ENCODE measurements around the gene KPNA6. TPM values are rescaled to one million over a fixed set of nuclear protein-coding genes. Genes with fewer than 3 reads are reported as not detected.
A peak's percentile ranks its signal among the peaks of the same experiment; 100 is the strongest.
"Not testable (repeated sequence)": the region's sequence is repeated elsewhere in the genome, so short reads cannot be mapped to it uniquely, and the experiment has no call there.

The KPNA6 gene
- total RNA-seq, 2 donors from 2014 or later = 62.0 to 103 TPM

DNA sequence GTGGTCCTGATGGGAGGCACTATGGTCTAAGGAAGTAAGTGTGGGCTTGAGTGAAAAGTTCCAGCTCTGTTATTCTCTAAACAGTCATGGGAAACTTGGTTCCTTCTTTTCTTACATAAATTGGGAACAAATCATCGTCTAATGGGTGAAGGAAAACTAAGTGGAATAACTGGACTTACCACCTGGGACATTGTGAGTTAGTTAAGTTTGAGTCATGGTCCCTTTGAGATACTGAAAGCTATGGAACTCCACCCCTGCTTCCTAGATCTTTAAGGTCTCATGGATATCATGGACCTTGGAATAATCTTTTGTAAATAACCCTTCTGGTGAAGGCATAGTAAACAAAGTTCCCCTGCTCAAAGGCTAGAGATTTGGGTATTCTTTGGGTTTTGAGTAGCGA is 55.5 kb downstream of the KPNA6 start:
- Mint-ChIP-seq H3K9me3 (no peaks in the 10 kb centered on the region), H3K27ac (peak overlapping the region in 1 of 2 donors; percentile 79), H3K36me3 (peaks cover under 1 to 2% of the 10 kb centered on the region in 2 donors)
- no peak for DNase-seq (ENCODE audit: low spot score in 2 of 2)
- no peak for ATAC-seq

- not testable (repeated sequence) for DNase-seq (ENCODE audit: low spot score in 2 of 2); H3K27ac Mint-ChIP-seq; ATAC-seq; H3K9me3 Mint-ChIP-seq
- H3K36me3 Mint-ChIP-seq = peaks cover 6 to 12% of the 10 kb centered on the region in 2 donors
Measured at GRCh38 chr1:32165633-32166032, 57.8 kb downstream of the KPNA6 start.

DNA sequence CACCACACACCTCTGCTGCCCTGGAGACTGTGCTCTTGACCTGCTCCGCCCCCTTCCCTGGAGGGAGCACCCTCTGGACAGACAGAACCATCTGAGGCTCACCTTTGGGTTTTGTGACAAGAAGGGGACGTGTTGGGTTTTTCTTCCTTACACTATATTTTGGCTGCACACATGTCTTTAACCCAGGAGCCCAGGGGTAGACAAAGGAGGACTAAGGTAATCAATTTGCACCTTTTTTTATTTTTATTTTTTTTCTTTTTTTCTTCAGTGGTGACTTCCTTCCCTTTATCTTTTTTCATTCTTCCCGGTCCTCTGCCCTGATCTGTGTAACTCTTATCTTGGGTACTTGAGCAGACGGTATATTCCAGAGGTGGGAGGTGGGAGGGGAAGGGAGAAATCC is 63.1 kb downstream of the KPNA6 start:
- DNase-seq (ENCODE audit: low spot score in 2 of 2) = no peak
- H3K27ac Mint-ChIP-seq = peak overlapping the region in 1 of 2 donors; percentile 67
- no peak for ATAC-seq

GRCh38 chr1:32172621-32173245 is 64.9 kb downstream of the KPNA6 start:
- peaks cover 10 to 33% of the 10 kb centered on the region in 2 donors for H3K36me3 Mint-ChIP-seq
- ATAC-seq (no peak), DNase-seq (ENCODE audit: low spot score in 2 of 2) (no peak)
- H3K9me3 Mint-ChIP-seq = no peaks in the 10 kb centered on the region
- peak overlapping the region in 1 of 2 donors; percentile 67 for H3K27ac Mint-ChIP-seq

More for the DNA sequence above, 63.1 kb downstream of the KPNA6 start:
- no peaks in the 10 kb centered on the region for H3K9me3 Mint-ChIP-seq
- H3K36me3 Mint-ChIP-seq = peaks cover 10 to 33% of the 10 kb centered on the region in 2 donors

DNA sequence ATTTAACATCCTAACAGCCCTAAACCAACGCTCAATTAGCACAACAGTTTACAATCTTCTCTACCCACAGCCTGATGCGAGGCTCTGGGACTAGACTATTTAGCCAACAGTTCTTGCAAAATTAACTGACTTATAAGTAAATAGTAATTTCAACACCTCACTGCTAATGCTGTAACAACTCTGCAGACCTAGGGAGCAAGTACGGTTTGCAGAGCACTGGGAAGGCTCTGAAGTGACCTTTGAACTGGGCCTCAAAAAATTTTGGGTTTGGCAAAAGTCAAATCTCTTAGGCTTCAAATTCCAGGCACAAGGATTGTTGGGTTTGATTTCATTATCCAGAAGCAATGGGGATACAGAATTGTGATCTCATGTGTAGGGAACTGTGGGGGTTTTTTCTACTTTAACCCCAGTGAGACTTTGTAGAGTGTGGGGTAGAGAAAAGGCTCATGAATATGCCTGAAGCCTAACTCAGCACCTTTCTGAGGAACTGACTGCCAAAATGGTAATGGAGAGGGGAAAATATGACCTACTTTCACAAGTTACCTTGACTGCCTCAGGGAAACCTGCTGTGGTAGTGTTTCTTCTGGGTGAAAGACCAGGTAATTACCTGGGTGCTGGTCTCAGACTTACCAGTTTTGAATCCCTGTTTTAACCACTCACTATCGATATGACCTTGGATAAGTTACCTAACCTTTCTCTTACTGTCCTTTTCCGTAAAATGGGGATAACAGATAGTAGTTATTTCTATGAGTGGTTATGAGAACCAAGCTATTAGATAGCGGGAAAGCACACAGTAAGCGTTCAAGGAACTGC is 70.7 kb downstream of the KPNA6 start:
- DNase-seq (ENCODE audit: low spot score in 2 of 2) = no peak
- no peak for ATAC-seq
- H3K9me3 Mint-ChIP-seq = no peaks in the 10 kb centered on the region
- peak overlapping the region; percentile 98 for H3K27ac Mint-ChIP-seq
- peaks cover 19 to 31% of the 10 kb centered on the region in 2 donors for H3K36me3 Mint-ChIP-seq

- no peak for ATAC-seq
- H3K36me3 Mint-ChIP-seq = peaks cover 22 to 36% of the 10 kb centered on the region in 2 donors
- peak overlapping the region; percentile 98 for H3K27ac Mint-ChIP-seq
- peak in 1 of 2 donors; percentile 23 for DNase-seq (ENCODE audit: low spot score in 2 of 2)
- H3K9me3 Mint-ChIP-seq = no peaks in the 10 kb centered on the region
Measured at GRCh38 chr1:32179193-32179442, 71.3 kb downstream of the KPNA6 start.

DNA sequence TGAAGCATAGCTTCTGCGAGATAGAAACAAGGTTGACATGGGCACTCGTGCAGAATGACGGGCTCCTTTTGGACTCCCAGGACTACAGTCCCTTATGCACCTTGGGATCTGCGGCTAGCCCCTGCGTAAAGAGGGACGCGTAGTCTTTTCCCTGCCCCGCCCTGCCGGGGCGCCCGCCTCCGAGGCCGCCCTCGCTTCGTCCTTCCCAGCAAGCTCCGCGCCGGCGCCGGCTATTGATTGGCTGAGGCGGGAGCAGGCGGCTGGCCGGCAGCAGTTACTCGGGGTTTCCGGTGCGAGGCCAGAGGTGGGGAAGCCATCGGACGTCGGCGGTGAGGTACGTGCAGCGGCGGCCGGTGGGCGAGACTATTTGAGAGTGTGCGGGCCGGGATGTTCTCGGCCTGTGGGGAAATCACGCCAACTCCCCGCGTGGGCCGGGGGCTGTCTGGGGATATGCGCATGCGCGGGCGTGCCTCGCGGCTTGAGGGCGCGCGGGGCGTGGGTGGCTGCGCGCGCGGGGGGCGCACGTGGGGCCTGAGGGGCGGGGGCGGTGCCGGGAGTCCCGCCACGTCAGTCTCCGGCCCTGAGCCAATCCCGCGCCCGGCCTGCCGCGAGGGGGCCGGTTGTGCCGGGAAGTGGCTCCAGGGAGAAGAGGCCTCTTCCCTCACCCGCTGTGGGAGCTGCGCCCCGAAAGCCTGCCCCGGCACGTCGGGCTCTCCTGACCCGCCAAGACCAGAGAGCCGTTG is 71.8 kb downstream of the KPNA6 start, which contains the start of gene TXLNA:
TSS of gene TXLNA (plus strand) at position 233 of the 743 bp plus-strand sequence. CDS start 671 bp downstream, outside the sequence.
- Mint-ChIP-seq H3K27ac (peak within 1 kb of the TSS; percentile 98), H3K9me3 (no peaks in the 10 kb centered on the region), H3K36me3 (peaks cover 27 to 41% of the 10 kb centered on the region in 2 donors)
- DNase-seq (ENCODE audit: low spot score in 2 of 2) (peak; percentile 89 to 96), ATAC-seq (peak; percentile 88)

DNA sequence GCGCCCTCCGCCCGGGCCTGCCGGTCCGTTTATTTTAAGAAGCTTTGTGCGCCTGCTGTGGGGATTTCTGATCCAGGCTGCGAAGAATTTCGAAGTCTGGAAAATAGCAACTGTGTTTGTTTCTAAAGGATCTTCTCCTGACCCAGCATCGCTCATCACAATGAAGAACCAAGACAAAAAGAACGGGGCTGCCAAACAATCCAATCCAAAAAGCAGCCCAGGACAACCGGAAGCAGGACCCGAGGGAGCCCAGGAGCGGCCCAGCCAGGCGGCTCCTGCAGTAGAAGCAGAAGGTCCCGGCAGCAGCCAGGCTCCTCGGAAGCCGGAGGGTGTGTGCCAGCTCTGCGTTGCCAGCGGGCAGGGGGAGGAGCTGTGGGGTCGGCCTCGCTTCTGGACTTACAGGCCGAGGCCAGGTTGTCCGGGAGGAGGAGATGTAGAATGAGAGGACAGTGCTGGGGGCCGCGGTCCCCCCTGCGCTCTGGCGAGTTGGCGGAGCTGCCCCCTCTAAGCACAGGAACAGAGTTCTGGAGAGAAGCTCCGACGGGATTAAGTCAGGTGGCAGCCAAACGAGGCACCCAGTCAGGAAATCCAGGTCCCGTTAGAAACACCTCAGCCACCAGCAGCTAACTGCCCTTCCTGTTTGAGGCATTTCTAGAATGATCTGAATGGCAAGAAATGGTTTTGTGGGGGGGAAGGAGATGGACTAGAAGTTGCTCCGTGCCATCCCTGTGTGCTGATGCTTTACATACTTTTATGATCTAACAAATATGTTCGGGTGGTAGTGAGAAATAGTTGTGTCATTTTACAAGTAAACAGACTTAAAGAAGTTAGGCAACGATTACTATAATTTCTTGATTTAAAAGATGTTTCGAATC is 72.6 kb downstream of the KPNA6 start:
- DNase-seq (ENCODE audit: low spot score in 2 of 2) = peak; percentile 39 to 67
- Mint-ChIP-seq H3K9me3 (no peaks in the 10 kb centered on the region), H3K27ac (peak overlapping the region; percentile 97 to 98), H3K36me3 (peaks cover 27 to 46% of the 10 kb centered on the region in 2 donors)
- peak; percentile 17 to 21 for ATAC-seq

DNA sequence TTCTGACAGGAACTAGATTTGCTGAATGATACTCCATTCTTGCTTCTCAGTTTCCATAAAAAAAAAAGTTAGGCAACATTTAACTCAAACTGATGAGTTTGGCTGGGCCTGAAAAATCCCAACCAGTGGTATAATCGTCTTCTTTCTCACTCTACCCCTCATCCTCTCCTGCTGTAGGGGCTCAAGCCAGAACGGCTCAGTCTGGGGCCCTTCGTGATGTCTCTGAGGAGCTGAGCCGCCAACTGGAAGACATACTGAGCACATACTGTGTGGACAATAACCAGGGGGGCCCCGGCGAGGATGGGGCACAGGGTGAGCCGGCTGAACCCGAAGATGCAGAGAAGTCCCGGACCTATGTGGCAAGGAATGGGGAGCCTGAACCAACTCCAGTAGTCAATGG is 73.2 kb downstream of the KPNA6 start:
- ATAC-seq = no peak
- DNase-seq (ENCODE audit: low spot score in 2 of 2) = no peak
- Mint-ChIP-seq H3K9me3 (no peaks in the 10 kb centered on the region), H3K36me3 (peaks cover 29 to 50% of the 10 kb centered on the region in 2 donors), H3K27ac (peak overlapping the region; percentile 97 to 98)

DNA sequence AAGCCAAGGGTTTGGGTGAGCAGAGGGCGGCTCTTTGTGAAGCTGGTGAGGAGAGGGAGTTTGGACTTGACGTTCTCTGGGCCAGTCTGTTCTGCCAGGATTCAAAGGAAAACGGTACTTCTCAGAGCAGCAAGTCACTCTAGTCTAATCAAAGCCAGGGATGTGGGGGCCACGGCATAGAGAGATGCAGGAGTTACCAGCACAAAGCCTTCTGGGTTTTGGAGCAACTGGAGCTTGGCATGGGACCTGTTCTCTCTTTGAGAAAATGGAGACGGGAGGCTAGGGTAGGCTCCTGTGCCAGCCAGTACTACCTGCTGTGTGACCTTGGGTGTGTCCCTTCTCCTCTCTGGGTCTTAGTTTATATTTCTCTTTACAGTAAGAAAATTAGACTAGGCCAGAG is 73.7 kb downstream of the KPNA6 start:
- Mint-ChIP-seq H3K36me3 (peaks cover 34 to 55% of the 10 kb centered on the region in 2 donors), H3K9me3 (no peaks in the 10 kb centered on the region), H3K27ac (peak overlapping the region; percentile 97 to 98)
- DNase-seq (ENCODE audit: low spot score in 2 of 2) = no peak
- no peak for ATAC-seq

DNA sequence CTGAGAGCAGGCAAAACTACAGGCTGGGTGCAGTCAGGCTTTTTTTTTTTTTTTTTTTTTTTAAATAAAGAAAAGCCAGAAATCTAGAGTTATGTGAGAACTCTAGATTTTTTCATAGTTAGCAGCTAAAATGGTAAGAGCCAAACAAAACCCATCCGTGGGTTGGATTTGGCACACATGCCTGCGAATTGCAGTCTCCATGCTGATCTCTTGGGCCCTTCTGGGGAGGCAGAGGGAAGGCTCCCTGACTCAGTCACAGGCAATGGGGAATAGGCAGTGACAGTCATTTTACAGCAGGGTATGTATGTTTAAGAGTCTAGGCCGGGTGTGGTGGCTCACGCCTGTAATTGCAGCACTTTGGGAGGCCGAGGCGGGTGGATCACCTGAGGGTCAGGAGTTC is 74.2 kb downstream of the KPNA6 start:
- Mint-ChIP-seq H3K36me3 (peaks cover 36 to 57% of the 10 kb centered on the region in 2 donors), H3K27ac (peak overlapping the region; percentile 28 to 95), H3K9me3 (no peaks in the 10 kb centered on the region)
- no peak for ATAC-seq
- DNase-seq (ENCODE audit: low spot score in 2 of 2) = no peak

GRCh38 chr1:32184650-32185049 is 76.8 kb downstream of the KPNA6 start:
- ATAC-seq = no peak
- peaks cover 50 to 72% of the 10 kb centered on the region in 2 donors for H3K36me3 Mint-ChIP-seq
- no peak for DNase-seq (ENCODE audit: low spot score in 2 of 2)
- H3K27ac Mint-ChIP-seq = peak overlapping the region; percentile 36 to 83
- no peaks in the 10 kb centered on the region for H3K9me3 Mint-ChIP-seq

DNA sequence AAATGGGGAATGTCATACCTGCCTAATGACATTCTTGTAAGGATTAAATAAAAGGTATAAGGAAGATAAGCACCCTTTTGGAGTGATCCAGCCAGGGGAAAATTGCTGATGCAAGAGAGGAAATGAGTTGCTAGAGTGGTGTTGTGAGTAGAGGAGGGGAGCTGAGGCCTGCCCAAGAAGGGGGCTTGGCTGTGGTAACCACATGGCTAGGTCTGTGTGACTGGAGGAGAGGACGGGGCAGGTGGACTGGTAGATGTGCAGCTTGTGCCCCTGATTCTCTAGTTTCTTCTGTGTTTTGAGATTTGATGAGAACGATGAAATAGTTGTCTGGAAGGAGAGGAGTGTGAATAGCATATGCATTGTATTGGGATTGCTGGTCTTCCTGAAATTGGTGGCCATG is 78.2 kb downstream of the KPNA6 start:
- Mint-ChIP-seq H3K9me3 (no peaks in the 10 kb centered on the region), H3K36me3 (peaks cover 45 to 65% of the 10 kb centered on the region in 2 donors), H3K27ac (peak overlapping the region; percentile 48 to 91)
- no peak for DNase-seq (ENCODE audit: low spot score in 2 of 2)
- ATAC-seq = peak; percentile 25 to 48

DNA sequence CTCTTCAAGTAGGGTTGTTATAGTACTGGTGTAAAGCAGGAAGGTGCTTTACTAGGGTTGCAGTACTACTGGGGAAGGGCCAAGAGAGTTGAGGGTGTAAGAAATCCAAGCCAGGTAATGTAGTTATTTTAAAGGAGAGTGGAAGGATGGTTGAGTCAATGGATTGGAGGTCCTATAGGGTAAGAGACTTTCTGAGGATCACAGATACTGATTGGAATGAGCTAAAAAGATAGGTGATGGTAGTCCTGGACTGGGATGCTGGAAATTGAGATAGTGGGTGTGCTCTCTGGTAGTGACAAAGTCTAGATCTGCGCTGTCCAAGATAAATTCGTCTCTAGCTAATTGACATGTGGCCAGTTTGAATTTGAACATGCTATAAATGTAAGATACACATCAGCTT is 78.6 kb downstream of the KPNA6 start:
- Mint-ChIP-seq H3K27ac (peak overlapping the region; percentile 48 to 91), H3K36me3 (peaks cover 45 to 63% of the 10 kb centered on the region in 2 donors), H3K9me3 (no peaks in the 10 kb centered on the region)
- no peak for ATAC-seq
- DNase-seq (ENCODE audit: low spot score in 2 of 2) = no peak

GRCh38 chr1:32187850-32188249 is 80.0 kb downstream of the KPNA6 start:
- Mint-ChIP-seq H3K36me3 (peaks cover 56 to 63% of the 10 kb centered on the region in 2 donors), H3K27ac (peak overlapping the region in 1 of 2 donors; percentile 63), H3K9me3 (no peaks in the 10 kb centered on the region)
- no peak for DNase-seq (ENCODE audit: low spot score in 2 of 2)
- no peak for ATAC-seq
